HG02588 (cell line): Measurements from ENCODE around the gene MIEF1.

ENCODE experiments used
- ATAC-seq: cut with Tn5 transposase; IDR thresholded peaks from one replicate; pipeline ENCODE4 v1.9.1; 2021; ENCODE audit warnings: mild to moderate bottlenecking, moderate library complexity; ENCODE audit not compliant: unreplicated experiment

Gene MIEF1

DNA sequence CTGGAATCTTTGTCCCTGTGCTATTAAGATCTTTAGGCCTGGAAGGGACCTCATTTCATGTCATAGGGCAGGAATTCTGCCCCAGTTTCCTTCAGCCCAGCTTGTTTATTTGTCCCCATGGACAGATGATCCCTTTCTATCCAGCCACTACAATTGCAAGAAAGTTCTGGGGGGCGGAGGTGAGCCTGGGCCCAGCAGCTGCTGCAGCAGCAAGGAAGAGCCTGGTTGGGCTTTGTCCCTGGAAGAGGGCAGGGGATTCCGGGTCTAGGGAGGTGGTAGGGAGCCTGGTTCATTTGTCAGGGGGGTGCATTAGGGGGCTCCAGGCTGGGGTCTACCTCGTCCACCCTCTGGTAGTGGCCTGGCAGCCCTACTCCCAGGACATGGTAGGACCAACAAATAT lies 52.1 kb downstream of the MIEF1 start:
- ATAC-seq = no peak

DNA sequence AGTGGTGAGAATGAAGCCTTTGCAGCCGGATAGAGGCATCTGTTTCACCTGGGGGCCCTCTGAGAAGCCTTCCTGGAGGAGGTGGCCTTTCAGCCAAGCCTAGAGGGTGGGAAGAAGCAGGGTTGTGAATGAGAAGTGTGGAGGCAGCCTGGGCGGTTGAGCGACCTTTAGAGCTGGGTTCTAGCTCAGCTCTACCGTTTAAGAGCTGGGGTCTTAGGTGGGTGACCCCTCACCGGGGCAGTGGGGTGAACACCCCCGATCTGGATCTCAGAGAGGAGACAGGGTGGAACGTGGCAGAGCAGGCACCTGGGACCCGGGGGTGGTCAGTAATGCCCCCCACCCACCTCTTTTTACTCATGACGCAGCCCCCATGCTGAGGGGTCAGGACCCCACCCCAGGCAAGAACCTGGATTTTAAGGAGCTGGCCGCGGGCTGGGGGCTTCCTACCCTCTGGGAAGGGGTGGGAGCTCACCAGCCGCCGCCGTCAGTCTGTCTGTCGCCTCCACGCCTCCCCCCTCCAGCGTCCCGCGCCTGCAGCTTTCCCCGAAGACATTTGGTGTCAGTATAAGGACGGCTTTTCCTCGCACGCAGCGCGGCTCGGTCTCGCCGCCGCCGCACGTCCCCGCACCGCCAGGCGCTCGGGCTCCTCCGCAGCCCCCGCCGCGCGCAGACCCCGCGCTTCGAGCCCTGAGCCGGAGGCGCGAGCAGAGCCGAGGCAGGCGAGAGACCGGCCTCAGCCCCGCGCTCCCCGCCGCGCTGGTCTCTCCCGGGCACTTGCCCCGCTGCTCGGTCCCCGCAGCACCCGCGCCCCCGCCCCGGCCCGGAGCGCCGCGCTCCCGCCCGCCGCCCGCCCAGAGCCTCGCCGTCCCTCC lies 55.1 kb downstream of the MIEF1 start:
- ATAC-seq = no peak

DNA sequence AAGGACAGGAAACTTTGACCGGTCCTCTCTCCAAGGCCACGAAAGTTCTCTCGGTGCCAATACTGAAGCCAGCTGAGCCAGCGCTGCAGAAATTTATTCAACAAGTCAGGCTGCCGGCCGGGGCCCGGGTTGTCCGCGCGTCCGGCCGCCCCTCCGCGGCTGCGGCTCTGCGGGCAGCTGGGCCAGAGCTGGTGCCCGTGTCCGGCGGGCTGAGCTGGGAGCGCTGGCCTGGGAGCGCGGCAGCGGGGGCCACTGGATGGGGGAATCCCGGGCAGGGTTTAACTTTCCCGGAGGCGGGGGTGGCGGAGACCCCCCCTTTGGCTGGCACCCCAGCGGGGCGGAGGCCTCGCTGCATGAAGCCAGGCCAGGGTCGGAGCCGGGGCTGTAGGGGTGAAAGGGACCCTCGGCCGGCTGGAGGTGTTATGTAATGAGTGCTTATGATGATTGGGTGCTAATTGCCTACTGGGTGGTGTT lies 56.2 kb downstream of the MIEF1 start:
- no peak for ATAC-seq

DNA sequence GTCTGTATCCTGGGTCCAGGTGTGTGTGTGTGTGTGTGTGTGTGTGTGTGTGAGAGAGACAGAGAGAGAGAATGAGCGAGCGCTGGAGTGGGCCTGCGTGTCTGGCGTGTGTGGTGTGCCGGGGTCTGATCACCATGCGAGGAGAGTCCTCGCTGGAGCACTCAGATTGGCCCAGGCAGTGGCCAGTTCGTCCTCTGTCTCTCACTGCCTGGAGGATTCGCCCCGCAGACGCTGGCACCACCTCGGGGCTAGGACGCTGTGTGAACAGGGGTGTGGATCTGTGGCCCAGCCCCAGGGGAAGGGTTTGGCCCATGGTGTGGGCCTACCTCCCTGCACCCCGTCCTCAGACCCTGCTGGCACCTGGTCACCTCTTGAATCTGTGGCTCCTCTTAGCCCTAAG lies 56.9 kb downstream of the MIEF1 start:
- ATAC-seq = no peak

DNA sequence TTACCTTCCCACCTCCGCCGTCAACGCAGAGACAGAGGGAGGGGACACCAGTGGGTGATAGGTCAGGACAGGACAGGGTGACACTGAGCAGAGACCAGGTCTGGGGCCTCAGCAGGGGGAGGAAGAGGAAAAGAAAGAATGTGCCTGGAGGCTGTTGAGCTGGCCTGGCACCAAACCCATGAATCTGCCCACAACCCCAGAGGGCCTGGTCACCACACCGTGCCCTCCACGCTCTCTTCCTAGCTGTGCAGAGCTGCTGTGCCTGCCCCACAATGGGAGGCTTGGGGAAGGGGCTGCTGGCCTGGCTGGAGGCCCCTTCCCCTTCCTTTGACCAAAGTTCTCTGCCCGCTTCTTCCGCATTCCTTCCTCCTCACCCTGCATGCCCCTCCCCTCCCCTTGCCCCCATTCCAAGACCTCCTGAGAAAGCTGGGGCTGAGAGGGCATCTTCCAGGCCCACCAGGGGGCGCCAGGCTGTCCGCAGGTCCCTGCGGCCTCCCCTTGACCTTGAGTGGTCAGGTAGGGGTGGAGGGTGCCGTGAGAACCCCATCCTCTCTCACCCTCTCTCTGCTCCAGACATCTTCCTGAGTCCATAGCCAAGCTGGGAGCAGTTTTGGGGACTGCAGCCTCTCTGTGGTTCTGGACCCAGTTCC lies 57.5 kb downstream of the MIEF1 start:
- ATAC-seq = no peak

DNA sequence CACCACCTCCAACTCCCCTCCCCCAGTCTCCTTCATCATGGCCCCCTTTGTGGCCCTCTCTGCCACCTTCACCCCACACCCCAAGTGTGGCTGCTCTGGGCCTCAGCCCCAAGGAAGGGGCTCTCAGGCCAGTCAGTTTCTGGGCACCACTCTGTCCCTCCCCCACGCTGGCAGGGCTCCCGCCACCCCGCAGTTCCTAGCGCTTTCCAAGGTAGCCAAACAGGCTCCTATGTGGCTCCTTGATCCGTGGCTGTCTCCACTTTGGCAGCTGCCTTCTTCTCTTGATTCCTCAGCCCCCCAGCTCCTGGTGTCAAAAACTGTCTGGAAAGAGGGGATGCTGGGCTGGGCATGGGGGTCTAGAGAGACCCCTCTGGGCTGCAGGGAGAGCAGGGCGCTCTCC lies 58.0 kb downstream of the MIEF1 start:
- ATAC-seq = no peak

DNA sequence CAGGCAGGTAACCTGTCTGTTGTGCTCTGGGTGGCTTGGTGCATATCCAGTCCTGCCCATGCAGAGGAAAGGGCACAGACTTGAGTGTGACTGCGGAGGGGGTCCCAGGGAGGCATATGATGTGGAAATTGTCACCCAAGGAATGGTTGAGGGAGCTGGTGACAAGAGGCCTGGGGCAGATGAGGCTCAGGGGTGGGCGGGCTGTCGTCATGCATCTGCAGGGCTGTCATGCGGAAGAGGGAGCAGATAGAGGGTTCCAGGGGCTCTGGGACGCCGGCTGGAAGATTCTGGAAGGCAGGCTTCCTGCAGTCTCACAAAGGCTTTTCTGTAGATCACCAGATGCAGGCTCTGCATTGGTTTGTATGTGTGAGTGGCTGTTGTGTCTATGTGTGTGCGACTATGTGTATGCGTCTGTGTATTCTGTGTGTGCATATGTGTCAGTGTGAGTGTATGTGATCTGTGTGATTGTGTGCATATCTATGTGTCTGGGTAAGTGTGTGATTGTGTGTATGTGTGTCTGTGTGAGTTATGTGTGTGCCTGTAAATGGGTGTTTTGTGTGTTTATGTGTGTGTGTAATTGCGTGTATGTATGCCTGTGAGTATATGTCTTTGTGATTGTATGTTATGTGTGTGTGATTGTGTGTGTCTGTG lies 60.9 kb downstream of the MIEF1 start:
- no peak for ATAC-seq

DNA sequence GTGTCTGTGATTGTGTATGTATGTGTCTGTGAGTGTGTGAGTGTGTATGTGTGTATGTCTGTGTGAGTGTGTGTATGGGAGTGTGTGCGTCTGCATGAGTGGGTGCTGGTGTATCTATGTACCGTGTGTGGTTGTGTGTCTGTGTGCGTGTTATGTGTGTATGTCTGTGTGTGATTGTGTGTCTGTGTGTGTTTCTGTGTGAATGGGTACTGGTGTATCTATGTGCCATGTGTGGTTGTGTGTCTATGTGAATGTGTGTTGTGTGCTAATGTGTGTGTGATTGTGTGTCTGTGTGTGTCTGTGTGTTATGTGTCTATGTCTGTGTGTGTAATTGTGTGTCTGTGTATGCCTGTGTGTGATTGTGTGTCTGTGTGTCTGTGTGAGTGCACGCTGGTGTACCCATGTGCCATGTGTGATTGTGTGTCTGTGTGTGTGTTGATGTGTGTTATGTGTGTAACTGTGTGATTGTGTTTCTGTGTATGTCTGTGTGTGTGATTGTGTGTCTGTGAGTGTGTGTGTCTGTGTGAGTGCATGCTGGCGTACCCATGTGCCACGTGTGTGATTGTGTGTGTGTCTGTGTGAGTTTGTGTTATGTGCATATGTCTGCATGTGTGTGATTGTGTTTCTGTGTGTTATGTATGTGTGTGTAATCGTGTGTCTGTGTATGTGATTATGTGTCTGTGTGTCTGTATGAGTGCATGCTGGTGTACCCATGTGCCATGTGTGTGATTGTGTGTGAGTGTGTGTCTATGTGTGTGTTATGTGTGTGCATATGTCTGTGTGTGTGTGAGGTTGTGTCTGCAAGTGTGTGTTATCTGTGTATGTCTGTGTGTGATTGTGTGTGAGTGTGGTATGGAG lies 61.7 kb downstream of the MIEF1 start:
- no peak for ATAC-seq

DNA sequence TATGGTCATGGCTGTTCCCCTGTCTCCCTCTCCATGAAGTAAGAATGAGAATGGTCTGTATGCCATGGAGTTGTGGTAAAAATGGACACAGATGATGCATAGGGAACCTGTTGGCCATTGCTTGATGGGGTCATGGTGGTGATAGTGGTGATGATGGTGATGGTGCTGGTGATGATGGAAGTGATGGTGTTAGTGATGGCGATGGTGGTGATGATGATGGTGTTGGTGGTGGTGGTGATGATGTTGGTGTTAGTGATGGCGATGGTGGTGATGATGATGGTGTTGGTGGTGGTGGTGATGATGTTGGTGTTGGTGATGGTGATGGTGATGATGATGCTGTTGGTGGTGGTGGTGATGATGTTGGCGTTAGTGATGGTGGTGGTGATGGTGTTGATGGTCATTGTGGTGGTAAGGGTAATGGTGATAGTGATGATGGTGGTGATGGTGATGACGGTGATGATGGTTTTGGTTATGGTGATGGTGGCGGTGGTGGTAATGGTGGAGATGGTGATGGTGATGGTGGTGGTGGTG lies 63.4 kb downstream of the MIEF1 start:
- ATAC-seq = no peak

DNA sequence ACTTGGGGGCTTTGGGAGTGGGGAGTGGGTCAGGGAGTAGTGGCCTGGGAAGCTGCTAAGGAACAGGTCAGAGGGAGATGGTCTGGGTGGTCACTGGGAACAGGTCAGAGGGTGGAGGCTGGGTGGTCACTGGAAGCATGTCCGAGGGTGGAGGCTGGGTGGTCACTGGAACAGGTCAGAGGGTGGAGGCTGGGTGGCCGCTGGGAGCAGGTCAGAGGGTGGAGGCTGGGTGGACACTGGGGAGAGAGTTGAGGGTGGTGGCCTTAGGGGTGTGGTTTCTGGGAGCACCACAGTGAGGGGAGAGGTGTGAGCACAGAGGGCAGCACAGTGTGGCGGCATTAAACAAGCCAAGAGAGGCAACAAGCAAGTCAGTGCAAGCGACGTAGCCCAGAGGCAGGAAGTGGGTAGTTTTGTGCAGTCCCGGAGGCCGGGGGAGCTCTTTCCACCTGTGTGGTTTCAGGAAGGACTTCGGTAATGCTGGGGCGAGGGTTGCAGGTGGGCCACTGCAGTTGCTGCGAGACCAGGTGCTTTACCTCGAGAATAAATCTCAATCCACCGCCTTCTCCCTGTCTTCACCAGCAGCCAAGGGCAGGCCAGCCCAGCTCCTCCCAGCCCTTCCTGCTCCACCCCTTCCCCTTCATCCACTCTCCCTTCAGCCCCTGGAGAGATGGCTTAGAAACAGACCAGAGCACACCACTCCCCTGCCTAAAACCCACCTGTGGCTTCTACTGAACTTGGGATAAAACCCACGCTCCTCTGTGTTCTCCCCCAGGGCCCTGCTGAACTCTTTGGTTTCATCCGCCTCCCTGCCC lies 65.3 kb downstream of the MIEF1 start:
- no peak for ATAC-seq
